Measurements from ENCODE around the gene TSPAN3.

GRCh38 chr15:77014132-77015081 is 56.5 kb downstream of the TSPAN3 start:
- no peak for TF ChIP-seq TAF1 (IDR thresholded peaks at IDR 0.05; ENCODE audit: borderline replicate concordance, low read depth, low read length)
- TF ChIP-seq POLR2AphosphoS5 (IDR thresholded peaks at IDR 0.05; ENCODE audit: low read depth, low read length): no peak
- no peak for TF ChIP-seq POLR2A (IDR thresholded peaks at IDR 0.05; ENCODE audit: low read depth, low read length)

Measured in GM12892 (cell line).